Measurements from ENCODE around the gene EFCAB12.

EFCAB12 gene

GRCh38 chr3:129383292-129383860 lies 45.1 kb downstream of the EFCAB12 start:
- FAIRE-seq (no peak), DNase-seq (ENCODE audit: insufficient read length, low spot score) (peak; percentile 85)
- TF ChIP-seq, protein P1, sequence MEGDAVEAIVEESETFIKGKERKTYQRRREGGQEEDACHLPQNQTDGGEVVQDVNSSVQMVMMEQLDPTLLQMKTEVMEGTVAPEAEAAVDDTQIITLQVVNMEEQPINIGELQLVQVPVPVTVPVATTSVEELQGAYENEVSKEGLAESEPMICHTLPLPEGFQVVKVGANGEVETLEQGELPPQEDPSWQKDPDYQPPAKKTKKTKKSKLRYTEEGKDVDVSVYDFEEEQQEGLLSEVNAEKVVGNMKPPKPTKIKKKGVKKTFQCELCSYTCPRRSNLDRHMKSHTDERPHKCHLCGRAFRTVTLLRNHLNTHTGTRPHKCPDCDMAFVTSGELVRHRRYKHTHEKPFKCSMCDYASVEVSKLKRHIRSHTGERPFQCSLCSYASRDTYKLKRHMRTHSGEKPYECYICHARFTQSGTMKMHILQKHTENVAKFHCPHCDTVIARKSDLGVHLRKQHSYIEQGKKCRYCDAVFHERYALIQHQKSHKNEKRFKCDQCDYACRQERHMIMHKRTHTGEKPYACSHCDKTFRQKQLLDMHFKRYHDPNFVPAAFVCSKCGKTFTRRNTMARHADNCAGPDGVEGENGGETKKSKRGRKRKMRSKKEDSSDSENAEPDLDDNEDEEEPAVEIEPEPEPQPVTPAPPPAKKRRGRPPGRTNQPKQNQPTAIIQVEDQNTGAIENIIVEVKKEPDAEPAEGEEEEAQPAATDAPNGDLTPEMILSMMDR (IDR thresholded peaks at IDR 0.05; ENCODE audit: insufficient read depth, missing control alignments) = peak; percentile 70

GRCh38 chr3:129382366-129382765 lies 46.1 kb downstream of the EFCAB12 start:
- FAIRE-seq (no peak), DNase-seq (ENCODE audit: insufficient read length, low spot score) (no peak)
- TF ChIP-seq, protein P1 (IDR thresholded peaks at IDR 0.05; ENCODE audit: insufficient read depth, missing control alignments) = no peak

DNA sequence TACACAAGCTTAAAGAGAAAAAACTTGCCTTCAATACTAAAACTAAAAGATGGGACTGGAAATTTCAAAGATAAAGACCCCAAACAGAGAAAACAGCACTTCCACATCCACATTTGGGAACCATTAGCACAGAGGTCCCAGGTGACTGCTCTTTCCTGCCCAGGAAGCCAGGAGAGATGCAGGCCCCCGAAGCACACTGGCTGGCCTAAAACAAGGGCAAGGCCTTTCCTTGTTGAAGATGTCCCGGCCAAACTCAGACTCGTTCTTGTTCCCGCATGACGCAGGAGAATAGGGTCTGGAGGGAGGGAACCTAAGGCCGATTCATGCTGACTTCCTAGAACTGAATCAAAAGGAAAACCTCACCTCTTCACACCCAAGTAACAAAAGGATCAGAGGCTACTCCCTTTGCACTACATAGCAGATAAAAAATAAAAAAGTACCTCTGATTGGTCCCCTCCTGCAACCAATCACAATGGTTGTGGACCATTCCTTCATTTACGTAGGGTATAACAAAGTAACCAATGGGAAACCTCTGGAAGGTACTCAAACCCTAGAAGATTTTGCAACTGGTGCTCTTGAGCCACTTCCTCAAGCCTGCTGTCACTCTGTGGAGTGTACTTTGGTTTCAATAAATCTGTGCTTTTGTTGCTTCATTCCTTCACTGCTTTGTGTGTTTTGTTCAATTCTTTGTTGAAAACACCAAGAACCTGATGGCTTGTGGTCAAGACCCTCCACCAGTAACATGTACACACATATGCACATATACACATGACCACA lies 48.7 kb downstream of the EFCAB12 start:
- FAIRE-seq (no peak), DNase-seq (ENCODE audit: insufficient read length, low spot score) (no peak)
- TF ChIP-seq, protein P1 (IDR thresholded peaks at IDR 0.05; ENCODE audit: insufficient read depth, missing control alignments) = no peak

- FAIRE-seq (no peak), DNase-seq (ENCODE audit: insufficient read length, low spot score) (no peak)
- TF ChIP-seq, protein P1 (IDR thresholded peaks at IDR 0.05; ENCODE audit: insufficient read depth, missing control alignments) = no peak
These were observed 49.5 kb downstream of the EFCAB12 start for GRCh38 chr3:129378949-129379348.

DNA sequence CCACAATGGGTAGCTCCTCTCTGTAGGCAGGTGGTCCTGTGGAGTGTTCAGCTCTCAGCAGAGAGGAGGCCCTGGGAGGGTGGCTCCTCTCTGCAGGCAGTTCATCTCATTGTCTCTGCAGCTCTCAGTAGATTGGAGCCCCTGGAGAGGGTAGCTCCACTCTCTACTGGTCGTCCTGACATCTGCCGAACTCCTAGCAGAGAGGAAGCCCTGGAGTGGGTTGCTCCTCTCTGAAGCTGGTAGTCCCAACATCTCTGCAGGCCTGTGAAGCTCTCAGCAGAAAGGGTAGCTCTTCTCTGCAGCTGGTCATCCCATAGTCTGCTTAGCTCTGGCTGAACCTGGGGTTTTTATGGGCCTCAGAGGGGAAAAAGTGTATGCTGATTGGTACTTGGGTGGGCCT lies 50.8 kb downstream of the EFCAB12 start:
- DNase-seq (ENCODE audit: insufficient read length, low spot score) = no peak
- no peak for FAIRE-seq
- TF ChIP-seq, protein P1 (IDR thresholded peaks at IDR 0.05; ENCODE audit: insufficient read depth, missing control alignments) = no peak

DNA sequence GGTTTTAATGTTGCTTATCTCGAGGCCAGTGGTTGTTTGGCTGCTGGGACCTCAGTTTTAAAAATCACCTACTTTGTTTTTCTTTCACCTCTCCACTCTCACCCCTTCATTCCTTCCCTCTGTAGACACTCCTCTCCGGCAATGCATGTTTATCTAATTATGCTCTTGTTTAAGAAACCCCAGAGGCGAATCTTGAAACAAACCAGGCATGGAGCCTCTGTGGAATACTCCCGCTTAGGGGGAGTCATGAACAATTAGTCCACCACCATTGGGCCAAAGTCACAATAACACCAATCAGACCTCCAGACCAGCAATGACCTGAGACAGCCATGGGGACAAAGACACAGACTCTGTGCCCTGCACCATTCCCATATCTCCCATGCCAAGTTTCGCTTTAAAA lies 53.3 kb downstream of the EFCAB12 start:
- TF ChIP-seq, protein P1 (IDR thresholded peaks at IDR 0.05; ENCODE audit: insufficient read depth, missing control alignments) = no peak
- FAIRE-seq = no peak
- no peak for DNase-seq (ENCODE audit: insufficient read length, low spot score)

Measured in D721Med (cell line).